ENCODE measurements around the gene SDHAF1.

SDHAF1 gene

DNA sequence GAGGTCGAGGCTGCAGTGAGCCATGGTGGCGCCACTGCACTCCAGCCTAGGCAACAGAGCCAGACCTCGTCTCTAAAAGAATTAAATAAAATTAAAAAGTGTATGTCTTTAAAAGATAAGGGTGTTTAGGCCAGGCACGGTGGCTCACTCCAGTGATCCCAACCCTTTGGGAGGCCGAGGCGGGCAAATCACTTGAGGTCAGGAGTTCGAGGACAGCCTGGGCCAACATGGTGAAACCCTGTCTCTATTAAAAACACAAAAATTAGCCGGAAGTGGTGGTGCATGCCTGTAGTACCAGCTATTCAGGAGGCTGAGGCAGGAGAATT is 7.5 kb upstream of the SDHAF1 start:
- DNase-seq, result peak; percentile 32

DNA sequence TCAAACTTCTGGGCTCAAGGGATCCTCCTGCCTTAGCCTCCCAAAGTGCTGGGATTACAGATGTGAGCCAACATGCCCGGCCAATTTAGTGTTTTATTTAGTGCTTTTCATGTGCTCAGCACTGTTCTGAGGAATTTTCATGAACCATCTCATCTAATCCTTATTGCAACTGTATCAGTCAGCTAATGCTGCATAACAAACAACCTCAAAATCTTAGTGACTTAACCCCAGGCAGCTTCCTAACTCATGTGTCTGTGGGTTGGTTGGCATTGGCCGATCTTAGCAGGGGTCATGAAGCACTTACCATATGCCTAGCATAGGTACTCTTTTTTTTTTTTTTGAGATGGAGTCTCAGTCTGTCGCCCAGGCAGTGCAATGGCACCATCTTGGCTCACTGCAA is 6.2 kb upstream of the SDHAF1 start:
- no peak for DNase-seq

DNA sequence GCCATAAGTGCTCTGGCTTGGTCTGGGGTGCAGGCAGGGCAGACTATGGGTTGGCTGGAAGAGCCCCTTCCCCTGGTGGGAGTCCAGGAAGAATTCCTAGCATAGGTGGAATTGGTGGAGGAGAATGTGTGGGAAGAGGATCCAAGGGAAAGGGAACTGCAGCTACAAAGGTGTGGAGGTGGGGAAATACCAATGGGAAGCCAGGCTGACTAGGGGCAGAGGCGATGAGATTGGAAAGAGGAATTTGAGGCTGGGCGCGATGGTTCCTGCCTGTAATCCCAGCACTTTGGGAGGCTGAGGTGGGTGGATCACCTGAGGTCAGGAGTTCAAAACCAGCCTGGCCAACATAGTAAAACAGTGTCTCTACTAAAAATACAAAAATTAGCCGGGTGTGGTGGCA is 4.8 kb upstream of the SDHAF1 start:
- DNase-seq, result no peak

DNA sequence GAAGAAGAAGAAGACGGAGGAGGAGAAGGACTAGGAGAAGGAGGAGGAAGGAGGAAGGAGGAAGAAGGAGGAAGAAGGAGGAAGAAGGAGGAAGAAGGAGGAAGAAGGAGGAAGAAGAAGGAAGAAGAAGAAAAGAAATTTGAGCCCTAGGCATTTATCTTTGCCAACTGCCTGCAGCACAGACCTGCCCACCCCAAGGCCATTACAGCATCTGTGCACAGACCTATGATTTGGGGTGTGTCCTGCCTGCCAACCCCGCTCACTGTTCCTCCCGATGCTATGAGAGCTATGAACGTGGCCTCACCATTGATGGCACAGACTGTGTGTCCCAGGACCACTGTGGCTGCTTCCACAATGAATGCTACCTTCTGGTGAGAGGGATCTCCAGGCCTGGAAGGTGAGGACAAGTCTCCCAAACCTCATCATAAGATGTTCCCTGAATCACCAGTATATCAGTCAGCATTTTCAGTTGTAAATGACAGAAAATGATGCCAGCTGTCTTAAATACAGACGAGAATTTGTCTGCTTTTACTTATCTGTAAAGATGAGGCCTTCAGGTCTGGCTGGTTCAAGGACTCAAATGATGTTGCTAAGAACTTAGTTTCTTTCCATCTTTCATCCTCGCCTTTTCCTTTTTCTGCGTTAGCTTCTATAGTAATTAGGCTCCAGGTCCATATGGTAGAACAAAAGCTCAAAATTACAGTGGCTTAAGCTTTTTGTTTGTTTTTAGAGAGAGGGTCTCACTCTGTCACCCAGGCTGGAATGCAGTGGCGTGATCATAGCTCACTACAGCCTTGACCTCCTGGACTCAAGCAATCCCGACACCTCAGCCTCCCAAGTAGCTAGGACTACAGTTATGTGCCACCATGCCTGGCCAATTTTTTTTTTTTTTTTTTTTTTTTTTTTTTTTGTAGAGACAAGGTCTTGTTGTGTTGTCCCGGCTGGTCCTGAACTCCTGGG is 3.9 kb upstream of the SDHAF1 start:
- no peak for DNase-seq

DNA sequence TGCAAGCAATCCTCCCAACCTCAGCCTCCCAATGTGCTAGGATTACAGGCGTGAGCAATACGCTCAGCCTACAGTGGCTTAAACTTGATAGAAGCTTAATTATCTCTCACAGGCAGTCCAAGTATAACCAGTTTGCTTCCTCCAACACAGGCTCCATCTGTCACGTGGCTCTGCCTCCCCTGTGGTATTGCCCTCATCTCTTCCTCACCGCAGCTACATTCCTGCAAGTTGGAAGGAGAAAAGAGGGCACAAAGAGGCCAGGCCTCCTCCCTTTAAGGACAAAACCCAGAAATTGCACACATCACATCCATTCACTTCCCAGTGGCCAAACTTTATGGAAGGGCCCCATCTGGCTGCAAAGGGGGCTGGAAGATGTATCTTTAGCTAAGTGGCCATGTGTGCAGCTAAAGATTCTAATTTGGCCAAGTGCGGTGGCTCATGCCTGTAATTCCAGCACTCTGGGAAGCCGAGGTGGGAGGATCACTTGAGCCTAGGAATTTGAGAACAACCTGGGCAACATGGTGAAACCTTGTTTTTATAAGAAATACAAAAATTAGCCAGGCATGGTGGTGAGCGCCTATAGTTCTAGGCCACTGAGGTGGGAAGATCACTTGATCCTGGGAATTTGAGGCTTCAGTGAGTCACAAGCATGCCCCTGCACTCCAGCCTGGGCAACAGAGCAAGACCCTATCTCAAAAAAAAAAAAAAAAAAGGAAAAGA is 3.1 kb upstream of the SDHAF1 start:
- DNase-seq, result no peak

DNA sequence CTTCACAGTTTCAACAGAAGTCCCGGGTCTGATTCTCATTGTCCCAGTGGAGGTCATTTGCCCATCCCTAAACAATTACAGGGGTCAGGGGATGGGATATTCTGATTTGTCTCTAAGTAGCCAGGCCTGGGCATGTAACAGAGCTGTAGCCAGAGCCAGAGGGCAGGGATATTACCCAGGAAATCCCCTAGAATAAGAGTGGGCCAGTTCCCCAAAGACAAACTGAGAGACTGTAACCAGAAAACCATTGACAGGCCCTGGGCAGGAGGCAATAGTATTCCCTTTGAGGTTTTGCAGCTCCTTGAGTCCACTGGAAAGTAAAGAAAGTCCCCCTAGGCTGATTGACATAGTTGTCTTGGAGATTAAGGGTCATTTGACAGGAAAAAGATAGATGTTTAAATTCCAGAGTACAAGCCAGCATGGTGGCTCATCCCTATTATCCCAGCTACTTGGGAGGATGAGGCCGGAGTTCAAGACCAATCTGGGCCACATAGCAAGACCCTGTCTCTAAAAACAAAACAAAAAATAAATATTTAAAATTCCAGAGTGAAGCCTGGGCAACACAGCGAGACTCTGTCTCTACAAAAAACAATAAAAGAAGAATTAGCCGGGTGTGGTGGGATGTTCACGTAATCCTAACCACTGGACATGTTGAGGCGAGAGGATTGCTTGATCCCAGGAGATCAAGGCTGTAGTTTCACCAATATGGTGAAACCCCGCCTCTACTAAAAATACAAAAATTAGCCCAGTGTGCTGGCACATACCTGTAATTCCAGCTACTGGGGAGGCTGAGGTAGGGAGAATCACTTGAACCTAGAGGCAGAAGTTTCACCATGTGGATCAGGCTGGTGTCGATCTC is 1.9 kb upstream of the SDHAF1 start:
- no peak for DNase-seq

DNA sequence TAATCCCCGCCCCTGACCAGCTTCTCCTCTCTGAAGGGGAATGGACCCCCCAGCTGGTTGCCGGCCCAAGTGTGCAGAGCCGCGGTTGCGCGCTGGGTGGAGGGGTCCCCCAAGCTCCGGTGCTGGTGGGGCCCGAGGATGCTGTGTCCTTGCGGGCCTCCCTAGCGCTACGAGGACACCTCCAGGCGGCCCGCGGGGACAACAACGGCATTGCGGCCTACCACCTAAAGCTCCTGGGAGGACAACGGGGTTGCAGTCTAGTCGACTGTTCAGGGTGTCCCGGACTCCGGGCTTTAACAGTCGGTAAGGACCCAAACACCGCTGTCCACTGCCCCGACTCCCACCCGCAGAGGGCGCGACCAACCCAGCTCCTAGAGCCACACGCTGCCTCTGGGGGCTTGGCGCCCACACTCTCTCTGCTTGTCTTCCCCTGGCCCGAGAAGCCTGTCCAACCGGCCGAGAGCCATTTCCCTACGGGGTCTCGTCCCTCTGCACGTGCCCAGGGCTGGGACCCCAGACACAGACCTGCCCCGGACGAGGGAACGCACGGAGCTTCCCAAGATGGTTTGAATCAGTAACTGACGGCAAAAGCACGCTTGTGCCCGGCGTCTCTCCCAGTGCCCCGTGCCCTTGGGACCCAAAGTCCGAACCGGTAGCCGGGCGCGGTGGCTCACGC is 927 bp upstream of the SDHAF1 start:
- peak; percentile 49 for DNase-seq

DNA sequence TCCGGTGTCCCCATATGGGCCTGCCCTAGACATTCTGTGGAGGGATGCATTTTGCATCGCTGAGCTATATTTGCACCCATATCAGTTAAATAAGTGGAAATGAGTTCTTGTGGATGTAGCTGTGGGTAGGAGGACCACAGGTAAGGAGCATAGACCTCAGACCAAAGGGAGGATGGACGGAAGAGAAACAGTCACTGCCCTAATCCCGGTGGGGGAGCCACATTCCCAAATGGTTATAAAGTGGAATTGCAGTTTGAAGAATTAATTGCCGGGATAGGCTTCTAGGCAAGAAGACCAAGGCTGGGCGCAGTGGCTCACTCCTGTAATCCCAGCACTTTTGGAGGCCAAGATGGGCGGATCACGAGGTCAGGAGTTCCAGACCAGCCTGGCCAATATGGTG is 1.8 kb downstream of the SDHAF1 start:
- DNase-seq, result no peak

DNA sequence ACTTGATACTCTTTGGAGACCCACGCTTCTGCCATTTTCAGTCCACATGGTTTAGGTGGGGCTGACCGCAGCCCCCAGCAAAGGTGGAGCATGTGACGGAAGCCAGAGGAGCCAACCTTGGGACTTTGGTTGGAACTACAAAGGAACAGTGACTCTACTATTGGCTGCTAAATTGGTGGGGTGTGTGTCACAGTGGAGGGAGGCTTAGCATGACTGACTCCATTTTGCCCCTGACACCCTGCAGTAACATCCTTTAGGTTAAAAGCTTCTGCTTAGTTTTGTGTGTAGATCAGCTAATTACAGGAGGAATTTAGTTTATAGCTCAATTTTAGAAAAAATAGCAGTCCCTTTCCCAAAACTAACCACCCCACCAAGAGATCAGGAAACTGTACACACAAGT is 6.6 kb downstream of the SDHAF1 start:
- no peak for DNase-seq

DNA sequence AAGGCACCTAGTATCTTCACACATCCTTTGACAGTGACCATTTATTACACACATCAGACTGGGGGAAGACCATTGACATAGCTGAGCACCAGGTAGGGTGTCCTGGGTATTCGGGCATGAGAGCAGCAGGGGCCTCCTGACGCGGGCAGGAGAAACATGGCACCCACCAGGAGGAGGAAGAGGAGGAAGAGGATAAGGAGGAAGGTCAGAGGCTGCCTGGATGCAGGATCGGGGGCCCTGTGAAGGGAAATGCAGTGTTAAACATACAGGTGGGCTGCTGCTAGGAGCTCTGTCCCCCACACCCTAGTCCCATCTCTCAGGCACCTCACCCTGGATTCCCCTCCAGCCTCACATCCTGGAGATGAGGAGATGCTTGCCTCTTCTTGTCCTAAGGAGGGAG is 8.3 kb downstream of the SDHAF1 start:
- DNase-seq, result no peak

DNA sequence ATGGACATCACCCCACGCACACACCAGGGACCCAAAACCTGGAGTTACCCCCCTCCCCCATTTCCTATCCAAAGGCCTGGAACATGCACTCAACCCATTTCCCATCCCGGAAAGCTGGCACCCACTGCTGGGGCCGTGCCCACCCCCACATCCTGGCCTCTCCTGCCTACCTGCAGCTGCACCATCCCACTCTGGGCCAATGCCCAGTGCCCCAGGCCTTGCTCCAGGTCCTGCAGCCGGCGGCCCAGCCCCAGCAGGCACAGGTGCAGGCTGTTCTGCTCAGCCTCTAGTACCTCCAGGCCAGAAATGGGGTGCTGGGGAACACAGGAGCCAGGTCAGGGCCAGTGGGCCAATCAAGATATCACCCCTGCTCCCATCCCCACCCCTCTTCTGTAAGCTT is 12.0 kb downstream of the SDHAF1 start:
- DNase-seq, result no peak

DNA sequence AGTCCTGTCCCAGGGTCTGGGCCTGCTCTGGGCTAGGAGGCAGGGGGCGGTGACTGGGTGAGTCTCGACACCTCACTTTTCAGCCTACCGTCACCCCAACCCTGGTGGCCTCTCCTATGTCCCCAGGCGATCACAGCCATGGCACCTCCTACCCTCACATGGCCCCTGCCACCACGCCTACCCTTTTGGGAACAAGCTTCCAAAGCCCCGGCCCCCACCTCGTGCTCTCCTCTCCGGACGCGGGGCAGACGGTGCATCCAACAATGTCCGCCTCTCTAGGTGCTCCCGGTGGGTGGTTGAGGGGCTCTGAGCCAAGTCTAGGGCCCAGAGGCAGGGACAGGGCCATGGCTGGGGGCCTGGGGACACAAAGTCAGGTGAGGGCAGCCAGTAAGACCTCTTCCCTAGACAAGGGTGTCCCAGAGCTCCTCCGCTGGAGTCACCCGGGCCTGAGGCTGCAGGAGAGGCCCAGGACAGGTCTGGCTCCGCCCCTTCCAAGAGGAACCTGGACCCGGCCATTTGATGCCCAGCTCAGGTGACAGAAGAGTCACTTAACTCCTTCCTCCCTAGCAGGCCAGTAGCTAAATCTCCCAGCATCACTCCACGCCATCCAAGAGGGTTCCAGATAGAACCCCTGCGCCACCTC is 13.5 kb downstream of the SDHAF1 start, which contains the start of gene SYNE4:
TSS of gene SYNE4 (minus strand) at position 478 of the 643 bp plus-strand sequence. CDS start at position 346, 132 bp downstream.
- no peak for DNase-seq

DNA sequence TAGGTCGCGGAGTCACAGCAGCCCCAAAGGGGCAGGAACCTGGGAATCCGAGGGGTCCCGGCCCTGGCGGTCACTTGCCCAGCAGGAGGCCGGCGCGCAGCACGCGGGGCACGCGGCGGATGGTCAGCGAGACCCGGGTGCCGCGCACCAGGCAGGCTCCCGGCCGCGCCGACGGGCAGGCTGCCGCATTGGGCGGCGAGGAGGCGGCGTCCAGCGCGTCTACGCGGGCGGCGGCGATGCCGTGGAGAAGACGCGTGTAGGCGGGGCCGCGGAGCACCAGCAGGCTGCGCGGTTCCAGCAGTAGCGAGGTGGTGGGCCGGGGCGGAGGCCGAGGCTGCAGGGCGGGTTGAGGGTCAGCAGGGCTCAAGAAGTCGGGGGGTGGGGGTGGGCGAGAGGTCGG is 14.2 kb downstream of the SDHAF1 start:
- DNase-seq, result peak; percentile 81

DNA sequence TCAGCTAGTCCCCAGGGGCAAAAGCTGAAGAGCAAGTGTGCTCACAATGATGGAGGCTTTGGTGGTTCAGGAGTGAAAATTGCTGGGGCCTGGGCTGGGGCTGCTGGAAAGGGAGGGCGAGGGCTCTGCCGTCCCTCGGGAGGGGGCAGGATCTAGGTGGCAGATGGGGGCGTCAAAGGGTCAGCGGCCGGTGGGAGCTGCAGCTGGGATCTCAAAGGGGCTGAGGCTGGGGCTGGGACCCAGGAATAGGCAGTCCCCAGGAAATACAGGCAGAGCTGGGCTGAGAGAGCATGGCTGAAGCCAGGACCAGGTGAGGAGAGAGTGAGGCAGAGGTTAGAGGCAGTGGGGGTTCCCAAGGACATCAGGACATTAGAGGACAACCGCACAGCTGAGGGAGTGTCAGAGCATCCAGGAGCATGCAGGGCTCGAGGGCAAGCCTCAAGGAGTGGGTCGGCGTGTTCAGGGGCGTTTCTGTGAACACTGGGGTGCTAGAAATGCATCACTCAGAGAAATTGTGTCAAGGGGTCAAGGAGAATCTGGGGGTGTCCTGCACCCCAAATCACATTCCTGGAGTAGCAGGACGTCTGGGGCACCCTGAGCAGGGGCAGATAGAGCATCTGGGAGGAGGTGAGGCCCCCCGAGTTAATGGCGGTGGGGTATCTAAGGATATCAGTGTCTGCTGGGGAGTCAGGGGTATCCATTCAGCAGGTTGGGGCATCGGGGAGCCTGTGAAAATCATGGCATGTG is 14.8 kb downstream of the SDHAF1 start:
- DNase-seq, result no peak

DNA sequence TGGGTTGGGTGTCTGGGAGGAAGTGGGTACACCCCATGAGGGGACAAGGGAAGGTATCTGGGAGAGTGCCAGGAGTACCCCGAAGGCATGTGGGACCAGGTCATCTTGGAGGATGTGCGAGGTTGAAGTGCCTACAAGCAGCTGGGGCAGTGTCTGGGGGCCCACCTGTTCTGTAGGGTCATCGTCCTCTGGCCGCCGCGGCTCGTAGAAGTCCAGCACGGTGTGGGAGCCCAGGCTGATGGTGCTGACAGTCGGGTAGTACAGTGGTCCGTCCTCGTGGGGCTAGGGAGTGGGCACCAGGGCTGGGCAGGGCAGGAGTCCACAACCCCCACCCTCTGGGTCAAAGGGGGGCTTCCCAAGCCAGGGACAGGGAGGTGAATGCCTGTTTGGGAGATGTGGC is 15.4 kb downstream of the SDHAF1 start:
- no peak for DNase-seq

DNA sequence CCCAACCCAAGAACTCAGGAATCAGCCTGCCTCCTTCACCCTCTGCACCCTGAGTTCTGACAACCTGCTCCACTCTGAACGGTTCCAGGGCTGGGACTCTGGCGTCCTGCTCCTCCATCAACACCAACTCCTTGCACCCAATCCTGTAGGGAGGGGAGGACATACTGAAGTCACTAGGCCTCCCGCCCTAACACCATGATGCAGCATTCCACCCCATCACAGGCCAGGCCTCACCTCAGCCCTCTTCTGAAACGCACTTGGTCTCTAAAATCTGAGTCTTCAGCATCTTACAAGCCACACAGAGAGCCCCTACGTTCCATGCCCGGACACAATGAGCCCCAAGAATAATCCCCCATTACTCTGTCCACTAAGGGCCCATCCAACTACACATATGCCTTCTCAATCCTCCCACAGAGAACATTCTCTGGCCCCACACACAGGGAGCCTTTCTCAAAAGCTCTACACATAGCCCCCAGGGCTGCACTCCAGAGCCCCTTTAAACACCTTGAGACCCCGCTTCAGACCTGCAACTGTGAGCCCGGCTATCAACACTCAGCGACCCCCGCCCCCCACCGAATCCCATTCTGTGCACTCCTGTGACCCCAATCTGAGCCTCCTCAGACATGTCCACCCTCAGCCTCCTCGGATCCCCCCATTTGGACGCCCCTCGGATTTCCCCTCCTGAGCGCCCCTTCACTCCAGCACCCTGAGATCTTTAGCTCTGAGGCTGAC is 18.5 kb downstream of the SDHAF1 start:
- DNase-seq, result no peak

DNA sequence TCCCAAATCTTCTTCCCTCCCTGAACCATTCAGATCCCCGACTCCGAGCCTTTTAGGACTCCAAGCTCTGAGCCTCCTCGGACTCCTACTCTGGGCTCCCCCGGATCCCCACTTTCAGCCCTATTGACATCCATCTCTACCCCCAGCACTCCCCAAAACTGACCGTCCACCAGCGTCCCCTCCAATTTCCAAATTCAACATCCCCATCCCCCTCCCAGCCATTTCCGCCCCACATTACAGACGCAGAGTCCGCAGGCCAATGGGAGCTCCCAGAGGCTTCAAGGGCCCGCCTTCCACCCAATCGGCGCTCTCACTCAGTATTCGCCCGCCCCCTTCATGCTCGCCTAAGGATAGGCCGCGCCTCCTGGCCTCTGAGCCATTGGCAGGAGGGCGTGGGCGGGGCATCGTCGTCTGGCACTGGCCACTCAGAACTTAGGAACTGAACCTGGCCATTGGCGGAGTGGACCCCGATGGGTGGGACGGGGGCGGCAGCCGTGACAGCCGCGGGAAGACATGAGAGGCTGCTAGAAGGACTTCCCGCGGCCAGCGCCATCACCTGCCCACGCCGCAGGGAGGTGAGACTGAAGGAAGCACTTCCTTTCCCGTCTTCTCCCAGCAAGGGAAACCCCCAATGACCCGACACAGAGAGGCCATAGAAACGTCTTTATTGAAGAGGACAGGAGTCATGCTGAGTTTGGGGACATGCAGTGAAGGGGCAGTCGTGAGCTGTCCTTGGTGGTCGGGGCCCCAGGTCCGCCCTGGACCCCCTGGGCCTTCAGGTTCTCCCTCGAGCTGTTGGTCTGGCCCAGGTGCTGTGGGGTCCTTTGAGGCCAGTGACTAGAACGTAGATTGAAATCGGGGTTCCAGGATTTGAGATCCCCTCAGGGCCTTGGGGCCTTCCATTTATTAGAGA is 19.3 kb downstream of the SDHAF1 start, which contains the start of gene ALKBH6:
TSS of gene ALKBH6 (minus strand) at position 202 of the 913 bp plus-strand sequence. CDS start 816 bp downstream, outside the sequence.
- DNase-seq, result peak; percentile 100

DNA sequence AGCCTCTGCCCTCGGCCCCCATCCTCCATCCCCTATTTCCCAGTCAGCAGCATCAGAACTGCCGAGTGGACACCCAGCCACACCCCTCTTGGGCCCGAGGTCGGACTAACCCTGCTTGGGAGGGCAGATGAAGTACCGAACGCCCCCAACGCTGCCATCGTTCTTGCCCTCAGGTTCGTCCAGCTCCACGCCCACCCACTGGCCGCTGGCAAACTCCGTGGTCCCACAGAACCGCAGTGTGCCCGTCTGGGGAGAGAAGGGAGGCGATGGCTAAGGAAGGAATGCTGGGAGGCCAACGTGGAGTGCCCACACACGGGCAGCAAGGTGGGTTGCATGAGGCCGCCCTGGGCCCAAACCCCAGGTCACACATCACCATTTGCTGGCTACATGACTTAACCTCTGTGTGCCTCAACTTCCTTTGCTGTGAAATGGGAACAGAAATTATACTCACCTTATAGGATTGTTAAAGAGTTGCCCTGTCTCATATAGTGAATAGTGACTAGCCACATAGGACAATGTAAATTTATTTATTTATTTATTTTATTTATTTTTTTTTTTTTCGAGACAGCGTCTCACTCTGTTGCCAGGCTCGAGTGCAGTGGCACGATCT is 24.2 kb downstream of the SDHAF1 start:
- no peak for DNase-seq

DNA sequence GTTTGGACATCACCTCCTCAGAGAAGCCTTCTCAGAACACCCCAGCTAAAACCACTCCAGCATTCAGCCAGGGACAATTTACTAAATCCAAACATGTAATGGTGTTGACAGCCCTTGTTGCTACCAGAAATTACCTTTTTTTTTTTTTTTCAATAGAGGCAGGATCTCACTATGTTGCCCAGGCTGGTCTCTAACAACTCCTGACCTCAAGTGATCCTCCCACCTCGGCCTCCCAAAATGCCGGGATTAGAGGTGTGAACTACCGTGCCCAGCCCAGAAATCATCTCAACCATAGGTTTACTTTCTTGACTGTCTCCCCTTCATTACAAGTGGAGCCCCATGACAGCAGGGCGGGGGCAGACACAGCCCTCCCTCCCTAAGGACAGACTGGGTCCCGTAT is 28.4 kb downstream of the SDHAF1 start:
- DNase-seq, result no peak
